Lower leg skin (tissue), 4 donors: ENCODE data around the gene SLC35F4. TPM values are rescaled to one million over a fixed set of nuclear protein-coding genes. Genes with fewer than 3 reads are reported as not detected.
"Not testable (repeated sequence)": the region's sequence is repeated elsewhere in the genome, so short reads cannot be mapped to it uniquely, and the experiment has no call there.

Experiments
- DNase-seq, 2 donors: peaks; one replicate each; pipeline ENCODE4 v3.0.0-alpha.2; 2019; ENCODE audit warnings: low spot score in 2 of 2
- H3K4me3 ChIP-seq: fragments of 200-600 bp; sonication (generic); 2 replicates; pipeline ENCODE4 v1.5.1; 2017; ENCODE audit warnings: mild to moderate bottlenecking, low read depth; ENCODE audit not compliant: poor library complexity, severe bottlenecking
- POLR2A ChIP-seq, 2 donors: fragments of 450-650 bp; IDR thresholded peaks; one replicate each; pipeline ENCODE4 v1.6.1; 2016 to 2017; ENCODE audit warnings: antibody characterized with exemption in 2 of 2, mild to moderate bottlenecking in 1 of 2, moderate library complexity in 1 of 2
- WGBS, 2 donors: methylation state at CpG; one replicate each; pipeline ENCODE4 v1.1.5; 2018; 5-methylcytosine and 5-hydroxymethylcytosine counted together
- intact Hi-C: fragments of 100-400 bp; cut with DNase I; formaldehyde crosslinking; loops from one replicate; pipeline ENCODE4 v1.15.0; 2023; ENCODE audit warnings: low total_unique reads
- total RNA-seq, 4 donors: library from RNA; depleted of rRNA; stranded (reverse); fragments of >200 nt; gene quantifications; one replicate each; pipeline ENCODE4 v1.1.0, GENCODE V29; 2016
- TF ChIP-seq, protein P1 (sequence below), 3 donors: fragments of 450-650 bp; IDR thresholded peaks; one replicate each; pipeline ENCODE4 v1.5.1; 2016; ENCODE audit warnings: antibody characterized with exemption in 3 of 3, mild to moderate bottlenecking in 3 of 3, moderate library complexity in 2 of 3

SLC35F4 gene
- total RNA-seq, 4 donors from 2014 or later, result 2.2 TPM; not detected in 3

DNA sequence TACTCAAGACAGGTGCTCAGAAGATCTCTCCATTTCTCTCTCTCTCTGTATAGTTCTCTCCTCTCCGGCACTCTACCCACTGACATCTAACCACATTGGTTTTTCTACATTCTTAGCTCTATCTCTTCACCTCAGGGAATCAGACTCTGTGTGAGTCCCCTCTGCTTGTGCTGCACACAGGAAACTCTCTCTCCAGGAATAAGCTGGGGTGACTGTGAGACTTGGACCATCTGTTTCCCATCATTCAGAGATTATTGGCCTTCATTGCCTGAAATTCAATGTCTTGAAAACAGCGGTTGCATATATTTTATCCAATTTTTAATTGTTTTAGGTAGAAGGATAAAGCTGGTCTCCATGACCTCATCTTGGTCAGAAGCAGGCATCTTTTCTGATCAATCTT lies 105.0 kb downstream of the SLC35F4 start:
- 61 to 64% methylated on average over 2 of the region's 2 CpGs for WGBS, 2 donors
- no peak overlapping the region for H3K4me3 ChIP-seq
- intact Hi-C loops, result no loop called here
- DNase-seq, result no peak
- no peak for TF ChIP-seq POLR2A (IDR thresholded peaks at IDR 0.05)
- TF ChIP-seq, protein P1, sequence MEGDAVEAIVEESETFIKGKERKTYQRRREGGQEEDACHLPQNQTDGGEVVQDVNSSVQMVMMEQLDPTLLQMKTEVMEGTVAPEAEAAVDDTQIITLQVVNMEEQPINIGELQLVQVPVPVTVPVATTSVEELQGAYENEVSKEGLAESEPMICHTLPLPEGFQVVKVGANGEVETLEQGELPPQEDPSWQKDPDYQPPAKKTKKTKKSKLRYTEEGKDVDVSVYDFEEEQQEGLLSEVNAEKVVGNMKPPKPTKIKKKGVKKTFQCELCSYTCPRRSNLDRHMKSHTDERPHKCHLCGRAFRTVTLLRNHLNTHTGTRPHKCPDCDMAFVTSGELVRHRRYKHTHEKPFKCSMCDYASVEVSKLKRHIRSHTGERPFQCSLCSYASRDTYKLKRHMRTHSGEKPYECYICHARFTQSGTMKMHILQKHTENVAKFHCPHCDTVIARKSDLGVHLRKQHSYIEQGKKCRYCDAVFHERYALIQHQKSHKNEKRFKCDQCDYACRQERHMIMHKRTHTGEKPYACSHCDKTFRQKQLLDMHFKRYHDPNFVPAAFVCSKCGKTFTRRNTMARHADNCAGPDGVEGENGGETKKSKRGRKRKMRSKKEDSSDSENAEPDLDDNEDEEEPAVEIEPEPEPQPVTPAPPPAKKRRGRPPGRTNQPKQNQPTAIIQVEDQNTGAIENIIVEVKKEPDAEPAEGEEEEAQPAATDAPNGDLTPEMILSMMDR (IDR thresholded peaks at IDR 0.05), result no peak

DNA sequence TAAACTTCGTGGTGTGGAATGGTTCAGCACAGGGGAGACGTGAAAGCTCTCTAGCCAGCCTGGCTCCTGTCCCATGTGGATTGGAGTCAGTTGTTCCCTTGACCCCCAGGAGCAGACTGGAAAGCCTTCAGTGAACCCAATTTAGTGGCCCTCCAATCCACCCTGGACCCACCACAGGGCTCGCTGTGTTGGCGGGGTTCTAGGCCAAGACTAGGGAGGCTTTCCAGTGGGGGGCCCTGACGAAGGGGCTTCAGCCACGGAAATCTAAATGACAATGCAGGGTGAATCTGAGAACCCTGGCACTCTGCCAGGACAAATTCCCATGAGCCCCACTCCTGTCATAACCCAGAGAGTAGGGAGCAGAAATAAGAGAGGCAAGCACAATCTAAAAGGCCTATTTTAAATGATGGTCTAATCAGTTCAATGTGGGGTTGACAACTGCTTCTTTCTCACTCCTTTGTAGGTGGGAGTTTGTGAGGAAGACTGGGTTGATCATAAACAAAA lies 110.8 kb downstream of the SLC35F4 start:
- WGBS, 2 donors, result 64 to 69% methylated on average over 6 of the region's 6 CpGs
- no peak overlapping the region for H3K4me3 ChIP-seq
- intact Hi-C loops, result no loop called here
- TF ChIP-seq POLR2A (IDR thresholded peaks at IDR 0.05), result no peak
- TF ChIP-seq, protein P1 (IDR thresholded peaks at IDR 0.05), result no peak
- DNase-seq, result no peak

DNA sequence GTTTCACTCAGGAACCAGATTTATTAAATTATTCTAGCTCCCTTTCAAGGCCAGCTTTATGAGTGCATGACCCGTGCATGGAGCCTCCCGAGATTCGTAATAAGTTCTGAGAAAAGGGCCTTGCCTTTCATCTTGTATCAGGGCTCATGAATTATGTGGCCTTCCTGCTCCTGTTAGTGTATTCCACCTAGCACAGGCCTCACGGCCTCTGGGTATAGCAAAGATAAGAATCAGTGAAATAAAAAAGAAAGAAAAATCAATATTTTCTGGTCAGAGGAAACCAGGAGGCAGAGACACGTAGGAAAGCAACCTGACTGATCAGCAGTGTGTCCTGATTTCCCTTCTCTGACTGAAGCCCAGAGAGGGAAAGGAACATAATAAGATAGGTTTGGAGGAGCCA lies 111.4 kb downstream of the SLC35F4 start:
- intact Hi-C loops, result no loop called here
- WGBS, 2 donors, result 64% methylated on average over 5 of the region's 5 CpGs
- no peak for TF ChIP-seq POLR2A (IDR thresholded peaks at IDR 0.05)
- TF ChIP-seq, protein P1 (IDR thresholded peaks at IDR 0.05), result no peak
- no peak overlapping the region for H3K4me3 ChIP-seq
- no peak for DNase-seq

DNA sequence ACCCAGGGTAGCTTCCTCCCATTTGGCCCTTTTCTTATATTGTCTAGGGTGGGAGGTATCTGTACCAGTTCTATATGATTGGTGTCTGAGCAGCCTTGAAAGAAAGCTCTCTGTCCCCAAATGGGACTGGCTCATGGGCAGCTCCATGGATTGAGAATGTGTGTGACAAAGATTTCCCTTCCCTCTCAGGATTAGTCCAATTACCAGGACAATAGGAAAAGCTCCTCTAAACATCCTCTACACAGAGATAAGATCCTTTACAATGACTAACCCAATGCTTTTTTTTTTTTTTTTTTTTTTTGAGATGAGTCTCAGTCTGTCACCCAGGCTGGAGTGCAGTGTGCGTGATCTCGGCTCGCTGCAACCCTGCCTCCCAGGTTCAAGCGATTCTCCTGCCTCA lies 112.1 kb downstream of the SLC35F4 start:
- TF ChIP-seq, protein P1 (IDR thresholded peaks at IDR 0.05), result no peak
- no peak for TF ChIP-seq POLR2A (IDR thresholded peaks at IDR 0.05)
- H3K4me3 ChIP-seq, result no peak overlapping the region
- no peak for DNase-seq
- intact Hi-C loops, result no loop called here
- 93% methylated on average over 4 of the region's 4 CpGs for WGBS, 2 donors

DNA sequence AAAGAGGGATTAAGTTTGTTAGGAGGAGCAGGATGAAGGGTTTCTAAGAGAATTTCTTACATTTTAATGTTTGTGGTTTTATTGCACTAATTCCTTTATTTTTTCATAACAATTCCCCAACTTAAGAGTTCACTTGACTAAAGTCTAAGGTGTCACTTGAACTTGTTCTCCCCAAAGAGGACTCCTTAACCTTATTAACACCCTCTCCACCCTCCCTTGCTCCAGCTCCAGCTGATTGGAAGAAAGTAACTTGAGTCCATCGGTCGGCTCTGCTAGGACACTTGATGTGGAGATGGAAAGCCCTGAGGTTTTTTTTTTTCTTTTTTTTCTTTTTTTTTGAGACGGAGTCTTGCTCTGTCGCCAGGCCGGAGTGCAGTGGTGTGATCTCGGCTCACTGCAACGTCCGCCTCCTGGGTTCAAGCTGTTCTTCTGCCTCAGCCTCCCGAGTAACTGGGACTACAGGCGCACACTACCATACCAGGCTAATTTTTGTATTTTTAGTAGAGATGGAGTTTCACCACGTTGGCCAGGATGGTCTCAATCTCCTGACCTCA lies 113.7 kb downstream of the SLC35F4 start:
- DNase-seq, H3K4me3 ChIP-seq, intact Hi-C loops: not testable (repeated sequence)
- 79 to 88% methylated on average over 11 of the region's 11 CpGs for WGBS, 2 donors

DNA sequence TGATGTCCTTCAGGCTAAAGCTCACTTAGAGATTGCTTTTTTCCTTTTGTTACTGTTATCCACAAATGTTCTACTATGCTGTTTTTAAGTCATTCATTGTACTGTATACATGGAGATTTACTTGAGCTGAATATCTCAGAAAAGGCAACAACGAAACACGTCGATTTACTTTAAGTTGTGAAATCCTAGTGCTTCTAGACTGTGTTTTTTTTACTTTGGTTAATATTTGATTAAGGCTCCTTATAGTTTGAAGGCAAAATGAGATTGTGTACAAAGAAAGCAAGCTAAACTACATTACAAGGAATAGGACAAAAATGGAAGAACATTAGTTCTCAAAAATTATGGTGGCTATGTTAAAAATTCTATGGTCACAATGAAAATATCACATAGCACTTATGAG lies 114.5 kb downstream of the SLC35F4 start:
- TF ChIP-seq POLR2A (IDR thresholded peaks at IDR 0.05), result no peak
- DNase-seq, result no peak
- intact Hi-C loops, result no loop called here
- H3K4me3 ChIP-seq, result no peak overlapping the region
- WGBS, 2 donors, result 92% methylated on average over 3 of the region's 3 CpGs

DNA sequence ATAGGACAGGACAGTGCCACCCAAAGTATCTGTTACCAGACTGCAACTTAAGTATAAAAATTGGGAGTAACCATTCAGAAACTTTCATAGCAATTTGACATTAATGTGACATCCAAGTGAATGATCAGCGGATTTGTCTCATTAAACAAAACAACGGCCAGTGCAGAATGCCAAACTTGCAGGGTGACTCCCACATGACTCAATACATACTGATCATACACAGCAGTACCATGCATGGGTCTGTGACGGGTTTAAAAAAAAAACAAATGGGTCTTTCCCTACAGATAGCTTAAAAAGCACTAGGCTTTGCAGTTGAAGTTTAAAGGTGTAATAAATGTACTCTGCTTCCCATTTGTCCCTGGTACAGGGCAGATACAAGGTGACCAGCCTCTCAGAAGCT lies 116.6 kb downstream of the SLC35F4 start:
- intact Hi-C loops, result no loop called here
- H3K4me3 ChIP-seq, result no peak overlapping the region
- 60 to 67% methylated on average over 3 of the region's 3 CpGs for WGBS, 2 donors
- no peak for DNase-seq
- TF ChIP-seq, protein P1 (IDR thresholded peaks at IDR 0.05), result no peak
- no peak for TF ChIP-seq POLR2A (IDR thresholded peaks at IDR 0.05)
